Lower leg skin (tissue), 4 donors: ENCODE results near the gene KBTBD13. TPM values are rescaled to one million over a fixed set of nuclear protein-coding genes. Genes with fewer than 3 reads are reported as not detected.

Source experiments
- DNase-seq, 2 donors: peaks; one replicate each; pipeline ENCODE4 v3.0.0-alpha.2; 2019; ENCODE audit warnings: low spot score in 2 of 2
- H3K4me3 ChIP-seq: fragments of 200-600 bp; sonication (generic); 2 replicates; pipeline ENCODE4 v1.5.1; 2017; ENCODE audit warnings: mild to moderate bottlenecking, low read depth; ENCODE audit not compliant: poor library complexity, severe bottlenecking
- POLR2A ChIP-seq, 2 donors: fragments of 450-650 bp; IDR thresholded peaks; one replicate each; pipeline ENCODE4 v1.6.1; 2016 to 2017; ENCODE audit warnings: antibody characterized with exemption in 2 of 2, mild to moderate bottlenecking in 1 of 2, moderate library complexity in 1 of 2
- WGBS, 2 donors: methylation state at CpG; one replicate each; pipeline ENCODE4 v1.1.5; 2018; 5-methylcytosine and 5-hydroxymethylcytosine counted together
- intact Hi-C: fragments of 100-400 bp; cut with DNase I; formaldehyde crosslinking; loops from one replicate; pipeline ENCODE4 v1.15.0; 2023; ENCODE audit warnings: low total_unique reads
- total RNA-seq, 4 donors: library from RNA; depleted of rRNA; stranded (reverse); fragments of >200 nt; gene quantifications; one replicate each; pipeline ENCODE4 v1.1.0, GENCODE V29; 2016
- TF ChIP-seq, protein P1 (sequence below), 3 donors: fragments of 450-650 bp; IDR thresholded peaks; one replicate each; pipeline ENCODE4 v1.5.1; 2016; ENCODE audit warnings: antibody characterized with exemption in 3 of 3, mild to moderate bottlenecking in 3 of 3, moderate library complexity in 2 of 3

Gene KBTBD13
- total RNA-seq, 4 donors from 2014 or later = not detected

DNA sequence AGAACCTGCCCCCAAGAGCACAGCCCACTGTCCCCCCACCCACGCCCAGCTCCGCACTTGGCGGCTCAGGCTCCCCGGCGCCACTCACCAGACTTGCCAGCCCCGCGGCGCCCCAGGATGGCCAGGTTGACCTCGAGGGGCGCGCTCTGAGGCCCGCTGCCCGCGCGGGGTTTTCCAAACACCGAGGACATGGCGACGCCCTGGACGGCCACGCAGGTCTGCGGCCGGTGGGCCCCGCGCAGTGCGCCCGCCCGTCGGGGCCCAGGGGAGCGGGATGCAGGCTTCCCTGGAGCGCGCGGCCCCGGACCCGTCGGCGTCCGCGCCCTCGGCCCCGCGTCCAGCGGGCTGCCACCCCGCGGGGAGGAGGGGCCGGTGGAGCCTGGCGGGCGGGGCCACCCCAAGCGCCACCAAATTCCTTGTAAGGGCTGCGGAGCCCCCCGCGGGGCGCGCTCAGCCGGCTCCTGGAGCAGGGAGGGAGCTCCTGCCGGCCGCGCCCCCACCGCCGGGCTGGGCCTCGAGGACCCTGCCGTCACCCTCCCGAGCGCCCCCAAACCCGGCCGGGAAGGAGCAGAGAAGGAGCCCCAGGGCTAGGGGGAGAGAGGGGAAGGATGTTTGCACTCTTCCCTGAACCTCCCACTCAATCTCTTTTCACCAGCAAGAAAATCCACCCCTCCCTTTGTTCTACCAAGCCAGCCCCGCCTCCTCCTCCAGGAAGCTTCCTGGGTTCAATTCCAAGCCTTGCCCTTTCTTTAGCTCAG is 8.7 kb upstream of the KBTBD13 start, which contains the start of gene RASL12:
RASL12 (minus strand) TSS at position 347 of the 758 bp plus-strand sequence; CDS start at position 191, 156 bp downstream.
- WGBS, 2 donors = 3 to 8% methylated on average over 31 to 47 of the region's 66 CpGs
- intact Hi-C loops = no loop called here
- peak within 1 kb of the TSS; percentile 13 for H3K4me3 ChIP-seq
- TF ChIP-seq, protein P1, sequence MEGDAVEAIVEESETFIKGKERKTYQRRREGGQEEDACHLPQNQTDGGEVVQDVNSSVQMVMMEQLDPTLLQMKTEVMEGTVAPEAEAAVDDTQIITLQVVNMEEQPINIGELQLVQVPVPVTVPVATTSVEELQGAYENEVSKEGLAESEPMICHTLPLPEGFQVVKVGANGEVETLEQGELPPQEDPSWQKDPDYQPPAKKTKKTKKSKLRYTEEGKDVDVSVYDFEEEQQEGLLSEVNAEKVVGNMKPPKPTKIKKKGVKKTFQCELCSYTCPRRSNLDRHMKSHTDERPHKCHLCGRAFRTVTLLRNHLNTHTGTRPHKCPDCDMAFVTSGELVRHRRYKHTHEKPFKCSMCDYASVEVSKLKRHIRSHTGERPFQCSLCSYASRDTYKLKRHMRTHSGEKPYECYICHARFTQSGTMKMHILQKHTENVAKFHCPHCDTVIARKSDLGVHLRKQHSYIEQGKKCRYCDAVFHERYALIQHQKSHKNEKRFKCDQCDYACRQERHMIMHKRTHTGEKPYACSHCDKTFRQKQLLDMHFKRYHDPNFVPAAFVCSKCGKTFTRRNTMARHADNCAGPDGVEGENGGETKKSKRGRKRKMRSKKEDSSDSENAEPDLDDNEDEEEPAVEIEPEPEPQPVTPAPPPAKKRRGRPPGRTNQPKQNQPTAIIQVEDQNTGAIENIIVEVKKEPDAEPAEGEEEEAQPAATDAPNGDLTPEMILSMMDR (IDR thresholded peaks at IDR 0.05) = no peak
- no peak for TF ChIP-seq POLR2A (IDR thresholded peaks at IDR 0.05)
- DNase-seq = no peak

DNA sequence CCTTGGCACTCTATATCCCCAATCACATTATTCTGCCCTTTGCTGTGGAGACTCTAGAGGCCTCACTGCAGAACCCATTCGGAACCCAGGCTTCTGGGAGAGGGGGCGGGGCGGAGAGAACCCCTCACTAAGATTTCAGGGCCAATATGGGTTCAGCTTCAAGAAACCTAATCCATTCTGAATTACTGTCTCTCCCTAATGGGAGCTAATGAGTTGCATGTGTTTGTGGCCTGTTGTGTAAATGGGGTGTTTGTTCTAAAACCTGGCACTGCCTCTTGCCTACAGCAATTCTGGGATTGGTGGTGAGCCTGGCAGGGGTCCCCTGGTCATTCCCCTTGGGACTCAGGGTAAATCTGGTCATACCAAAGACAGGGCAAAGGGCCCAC is 8.2 kb upstream of the KBTBD13 start:
- TF ChIP-seq, protein P1 (IDR thresholded peaks at IDR 0.05) = no peak
- no peak for TF ChIP-seq POLR2A (IDR thresholded peaks at IDR 0.05)
- intact Hi-C loops = no loop called here
- no peak overlapping the region for H3K4me3 ChIP-seq
- DNase-seq = no peak
- WGBS, 2 donors = 63 to 80% methylated on average over 3 of the region's 3 CpGs

DNA sequence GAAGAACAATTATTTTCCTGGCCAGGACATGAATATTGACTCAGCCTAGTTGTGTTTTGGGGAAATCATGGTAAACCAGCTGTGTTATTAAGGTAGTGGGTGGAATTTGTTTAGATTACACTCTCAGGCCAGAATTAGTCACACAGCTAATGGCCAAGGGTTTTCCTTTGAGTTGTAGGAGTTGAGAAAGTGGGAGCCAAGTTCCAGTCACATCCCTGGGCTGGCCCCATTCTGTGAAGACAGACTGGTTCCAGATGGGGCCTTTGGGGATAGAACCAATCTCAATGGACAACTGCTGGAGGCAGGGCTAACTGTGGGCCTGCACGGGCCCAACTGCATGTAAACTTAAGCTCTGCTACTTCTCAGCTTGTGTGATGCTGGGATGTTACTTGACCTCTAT is 7.4 kb upstream of the KBTBD13 start:
- TF ChIP-seq, protein P1 (IDR thresholded peaks at IDR 0.05) = no peak
- TF ChIP-seq POLR2A (IDR thresholded peaks at IDR 0.05) = no peak
- no peak for DNase-seq
- WGBS, 2 donors = 50 to 100% methylated on average over 1 of the region's 1 CpG
- intact Hi-C loops = no loop called here
- no peak overlapping the region for H3K4me3 ChIP-seq

DNA sequence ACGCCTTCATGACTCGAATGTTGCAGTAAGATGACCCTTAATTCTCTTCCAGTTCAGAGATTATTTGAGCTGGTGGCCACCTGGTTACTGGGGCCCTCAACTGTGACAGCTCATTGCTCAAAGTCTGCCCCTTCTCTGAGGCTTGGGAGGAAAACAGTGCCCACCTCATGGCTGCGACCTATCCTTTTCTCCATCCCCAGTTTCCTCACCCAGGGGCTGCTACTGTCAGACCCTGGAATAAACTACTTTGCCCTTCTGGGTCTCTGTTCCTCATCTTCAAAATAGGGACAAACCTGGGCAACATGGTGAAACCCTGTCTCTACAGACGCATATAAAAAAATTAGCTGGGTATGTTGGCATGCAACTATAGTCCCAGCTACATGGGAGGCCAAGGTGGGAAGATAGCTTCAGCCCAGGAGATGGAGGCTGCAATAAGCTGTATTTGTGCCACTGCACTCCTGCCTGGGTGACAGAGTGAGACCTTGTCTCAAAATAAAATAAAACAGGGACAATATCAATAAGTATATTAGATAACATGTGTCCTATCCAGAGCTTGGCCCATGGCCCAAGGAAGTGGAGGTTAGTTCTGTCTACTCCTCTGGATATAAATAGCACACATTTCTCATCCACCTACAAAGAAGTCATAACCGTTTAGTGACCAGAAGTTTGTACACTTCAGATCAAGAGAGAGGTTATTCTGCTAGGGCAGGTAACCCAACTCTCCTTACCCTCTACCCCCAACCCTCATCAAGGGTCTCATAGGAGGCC is 6.6 kb upstream of the KBTBD13 start:
- H3K4me3 ChIP-seq = no peak overlapping the region
- WGBS, 2 donors = 80% methylated on average over 5 of the region's 5 CpGs
- no peak for TF ChIP-seq POLR2A (IDR thresholded peaks at IDR 0.05)
- TF ChIP-seq, protein P1 (IDR thresholded peaks at IDR 0.05) = no peak
- no peak for DNase-seq
- intact Hi-C loops = no loop called here

DNA sequence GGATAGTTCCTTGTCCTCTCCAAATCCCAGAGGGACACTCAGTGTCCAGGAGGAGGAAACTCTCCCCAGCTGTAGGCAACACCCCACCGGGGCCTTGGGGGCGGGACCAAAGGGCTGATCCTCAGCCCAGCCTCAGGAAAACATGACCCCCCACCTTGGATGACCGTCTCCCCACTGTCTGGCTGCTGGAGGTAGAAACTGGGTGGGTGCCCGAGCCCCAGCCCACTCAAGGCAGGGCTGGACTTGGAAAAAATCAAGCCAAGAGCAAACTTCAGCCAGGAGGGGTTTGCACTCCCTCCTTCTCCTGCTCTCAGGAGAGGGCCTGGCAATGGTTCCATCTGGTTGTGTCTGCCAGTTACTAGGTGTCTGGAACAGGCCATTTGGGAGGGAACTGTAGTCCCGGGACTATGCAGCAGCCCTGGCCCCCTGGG is 5.2 kb upstream of the KBTBD13 start:
- no peak for DNase-seq
- 58 to 61% methylated on average over 5 of the region's 5 CpGs for WGBS, 2 donors
- TF ChIP-seq, protein P1 (IDR thresholded peaks at IDR 0.05) = no peak
- no peak for TF ChIP-seq POLR2A (IDR thresholded peaks at IDR 0.05)
- intact Hi-C loops = no loop called here
- no peak overlapping the region for H3K4me3 ChIP-seq
